ENCODE results near the gene SOAT1.

- peak in 2 of 7 experiments; percentile 5 to 11 for TF ChIP-seq CTCF (IDR thresholded peaks at IDR 0.05)
- TF ChIP-seq POLR2A (IDR thresholded peaks at IDR 0.05) = no peak
Observed at GRCh38 chr1:179366093-179366800, 72.7 kb downstream of the SOAT1 start.

All from body of pancreas (tissue), 4 donors.